HepG2 (cell line): ENCODE data around the gene PTPRM. TPM values are rescaled to one million over a fixed set of nuclear protein-coding genes. Genes with fewer than 3 reads are reported as not detected.

Experiments
- ATAC-seq: fragments of 200-7000 bp; cut with Tn5 transposase; 3 replicates; pipeline ENCODE4 v1.9.1; 2020; ENCODE audit warnings: mild to moderate bottlenecking, moderate library complexity
- BruUV-seq: library from RNA; stranded (reverse); fragments of 400-500 nt; replicated peaks from 2 replicates; lab custom pipeline; 2021; lab: Mats Ljungman, UMichigan
- CTCF ChIA-PET: fragments of 300-600 bp; formaldehyde crosslinking; extraction: SDS; loops from one replicate; lab custom pipeline; 2021; ENCODE audit warnings: low total read pairs, inconsistent platforms, low intra/inter-chr PET ratio; lab: Yijun Ruan, JAX
- POLR2A ChIA-PET: fragments of 350-600 bp; sonication (Branson Sonifier 250); formaldehyde crosslinking; loops from one replicate; lab custom pipeline; 2020; ENCODE audit warnings: antibody characterized with exemption, inconsistent platforms; lab: Yijun Ruan, JAX
- DNase-seq: peaks from one replicate; pipeline ENCODE4 v3.0.0-alpha.2; 2015; ENCODE audit warnings: low spot score
- FAIRE-seq: peaks from 3 replicates; lab custom pipeline; 2011; peaks lifted over from hg19 to GRCh38; lab: Jason Lieb, UNC
- H2AFZ ChIP-seq: one replicate; pipeline ENCODE4 v1.6.1; 2011; ENCODE audit warnings: low read length, inconsistent platforms
- H3K27ac ChIP-seq: fragments of 300-600 bp; 3 replicates; pipeline ENCODE4 v1.8.0; 2011; ENCODE audit warnings: mixed run types, mild to moderate bottlenecking, mixed read lengths, low read length, inconsistent platforms; ENCODE audit not compliant: insufficient read depth; ENCODE audit errors: extremely low read length
- H3K27me3 ChIP-seq, 2 experiments: fragments of 200-600 bp in 1 of 2; 2 replicates in 1 of 2; 3 replicates in 1 of 2; pipeline versions ENCODE4 v1.6.0 to v1.8.0; 2011; ENCODE audit warnings: low read length in 2 of 2, mild to moderate bottlenecking in 2 of 2, moderate library complexity in 2 of 2, inconsistent platforms in 1 of 2; ENCODE audit not compliant: insufficient read depth in 2 of 2, control insufficient read depth in 1 of 2
- H3K36me3 ChIP-seq, 2 experiments: fragments of 200-600 bp in 1 of 2; replicated peaks in 1 of 2; 2 replicates in 1 of 2; 3 replicates in 1 of 2; pipeline versions ENCODE4 v1.5.1 to v1.8.0; 2011; ENCODE audit warnings: low read length in 2 of 2, inconsistent platforms in 1 of 2; ENCODE audit not compliant: insufficient read depth in 2 of 2, control insufficient read depth in 1 of 2
- H3K4me1 ChIP-seq: 2 replicates; pipeline ENCODE4 v1.5.1; 2012; ENCODE audit warnings: low read length, inconsistent platforms; ENCODE audit not compliant: insufficient read depth
- H3K4me2 ChIP-seq: 2 replicates; pipeline ENCODE4 v1.6.0; 2011; ENCODE audit warnings: low read depth, low read length, inconsistent platforms
- H3K4me3 ChIP-seq, 3 experiments: fragments of 200-600 bp in 1 of 3; sonication (generic), shearing (Covaris generic) in 1 of 3; replicated peaks in 1 of 3; 2 replicates each; pipeline ENCODE4 v1.5.1; 2011 to 2016; ENCODE audit warnings: low read length in 3 of 3, inconsistent platforms in 2 of 3, low read depth in 2 of 3, mild to moderate bottlenecking in 2 of 3, control low read depth in 1 of 3, mixed read lengths in 1 of 3; ENCODE audit not compliant: insufficient read depth in 1 of 3
- H3K79me2 ChIP-seq: one replicate; pipeline ENCODE4 v1.6.1; 2011; ENCODE audit warnings: low read length, inconsistent platforms; ENCODE audit not compliant: insufficient read depth
- H3K9ac ChIP-seq: 2 replicates; pipeline ENCODE4 v1.6.0; 2011; ENCODE audit warnings: mild to moderate bottlenecking, low read depth, low read length, inconsistent platforms; ENCODE audit not compliant: insufficient read depth
- H3K9me3 ChIP-seq: 2 replicates; pipeline ENCODE4 v1.5.1; 2012; ENCODE audit warnings: mild to moderate bottlenecking, low read length
- H4K20me1 ChIP-seq: 2 replicates; pipeline ENCODE4 v1.6.0; 2011; ENCODE audit warnings: inconsistent platforms, mild to moderate bottlenecking, low read length, moderate library complexity; ENCODE audit not compliant: insufficient read depth
- ASH2L ChIP-seq: fragments of 300-600, 200-600 bp; sonication (generic); IDR thresholded peaks from 2 replicates; pipeline ENCODE4 v1.7.0; 2017; ENCODE audit warnings: low read depth, mild to moderate bottlenecking, moderate library complexity, mixed read lengths, low read length; ENCODE audit not compliant: insufficient read length
- CENPBD1 ChIP-seq: sonication (generic); formaldehyde crosslinking; IDR thresholded peaks from 2 replicates; pipeline ENCODE4 v1.8.0; 2022; ENCODE audit warnings: missing genetic modification reagents, low read depth, mild to moderate bottlenecking, borderline replicate concordance
- CREB1 ChIP-seq, 2 experiments: fragments of 450-650 bp in 1 of 2; IDR thresholded peaks; 2 replicates each; pipeline ENCODE4 v1.6.1; 2016 to 2017; ENCODE audit warnings: control low read depth in 1 of 2, mild to moderate bottlenecking in 1 of 2, missing compliant biosample characterization in 1 of 2, missing genetic modification characterization in 1 of 2
- DMTF1 ChIP-seq: sonication (generic); formaldehyde crosslinking; IDR thresholded peaks from 2 replicates; pipeline ENCODE4 v1.4.0; 2020; ENCODE audit warnings: mild to moderate bottlenecking, missing genetic modification reagents
- KDM5B ChIP-seq: sonication (generic); formaldehyde crosslinking; IDR thresholded peaks from 2 replicates; pipeline ENCODE4 v1.4.0; 2020; ENCODE audit warnings: missing genetic modification reagents, mild to moderate bottlenecking, borderline replicate concordance
- NONO ChIP-seq, 2 experiments: fragments of 450-650 bp in 1 of 2; sonication (generic) in 1 of 2; formaldehyde crosslinking in 1 of 2; IDR thresholded peaks in 1 of 2; conservative IDR thresholded peaks in 1 of 2; 2 replicates each; pipeline versions ENCODE4 v1.6.1 to v1.8.0; 2017 to 2022; ENCODE audit warnings: mild to moderate bottlenecking in 1 of 2, missing genetic modification reagents in 1 of 2, moderate library complexity in 1 of 2
- POLR2G ChIP-seq: fragments of 200-400 bp; formaldehyde crosslinking; IDR thresholded peaks from 2 replicates; pipeline ENCODE4 v1.6.1; 2018; ENCODE audit warnings: mild to moderate bottlenecking, low read depth, low read length, moderate library complexity
- RNF219 ChIP-seq: sonication (generic); formaldehyde crosslinking; IDR thresholded peaks from 2 replicates; pipeline ENCODE4 v1.5.0; 2020; ENCODE audit warnings: mild to moderate bottlenecking, missing genetic modification reagents
- ZC3H4 ChIP-seq: sonication (generic); formaldehyde crosslinking; IDR thresholded peaks from 2 replicates; pipeline ENCODE4 v1.4.0; 2020; ENCODE audit warnings: missing genetic modification reagents, borderline replicate concordance
- ZNF142 ChIP-seq: sonication (generic); formaldehyde crosslinking; IDR thresholded peaks from 2 replicates; pipeline ENCODE4 v1.4.0; 2020; ENCODE audit warnings: missing genetic modification reagents
- ZNF354B ChIP-seq: sonication (generic); formaldehyde crosslinking; IDR thresholded peaks from 2 replicates; pipeline ENCODE4 v1.8.0; 2022; ENCODE audit warnings: mild to moderate bottlenecking, missing genetic modification reagents
- ZNF607 ChIP-seq: sonication (generic); formaldehyde crosslinking; IDR thresholded peaks from 2 replicates; pipeline ENCODE4 v1.5.1; 2020; ENCODE audit warnings: missing genetic modification reagents, mild to moderate bottlenecking, borderline replicate concordance
- WGBS: methylation state at CpG from one replicate; pipeline ENCODE4 v1.1.6; 2017; ENCODE audit warnings: low lambda C conversion rate; 5-methylcytosine and 5-hydroxymethylcytosine counted together
- in situ Hi-C: cut with HindIII; loops from 2 replicates; pipeline ENCODE4 v1.10.0; 2017; ENCODE audit warnings: low pct_unique_long_range_greater_than_20kb; ENCODE audit not compliant: extremely low pct_ligation_motif_present
- intact Hi-C: fragments of 100-400 bp; cut with micrococcal nuclease; formaldehyde crosslinking; loops from one replicate; pipeline ENCODE4 v1.10.0; 2022; ENCODE audit not compliant: unreplicated experiment
- polyA plus RNA-seq, 8 experiments: library from polyadenylated mRNA; depleted of rRNA in 3 of 8; stranded (reverse) in 7 of 8; unstranded in 1 of 8; fragments of >200 nt; fragmentation: Illumina TruSeq in 4 of 8; extraction: Trizol in 4 of 8; gene quantifications; 2 replicates each; pipeline versions ENCODE4 v1.2.1 to v1.2.3, GENCODE V29; 2011 to 2016; ENCODE audit warnings: low read depth in 4 of 8, missing spikeins in 1 of 8, mixed read lengths in 1 of 8; ENCODE audit not compliant: insufficient read depth in 1 of 8
- total RNA-seq, 5 experiments: library from RNA; depleted of rRNA; stranded (reverse); fragments of >200 nt; fragmentation: Illumina TruSeq; extraction: Trizol; gene quantifications; 2 replicates each; pipeline ENCODE4 v1.2.3, GENCODE V29; 2016; ENCODE audit warnings: low read depth in 1 of 5

The PTPRM gene
- total and polyA plus RNA-seq, 2 of the 13 experiments (the other 11 are each of a cell fraction or from before 2014, with no cell fraction given): 12.6 to 108 TPM

- no peak for TF ChIP-seq DMTF1 (CRISPR knock-in tag)
- TF ChIP-seq ASH2L: no peak
- no peak for TF ChIP-seq KDM5B (CRISPR knock-in tag)
- TF ChIP-seq ZNF142 (CRISPR knock-in tag): no peak
- no peak for TF ChIP-seq ZC3H4
- no peak for TF ChIP-seq CENPBD1
- TF ChIP-seq RNF219 (CRISPR knock-in tag): no peak
- TF ChIP-seq ZNF354B (CRISPR knock-in tag): no peak
- TF ChIP-seq NONO (IDR thresholded peaks at IDR 0.05): no peak
- no peak for TF ChIP-seq NONO (CRISPR knock-in tag; conservative IDR thresholded peaks at IDR 0.05)
- no peak for TF ChIP-seq ZNF607 (CRISPR knock-in tag)
- no peak for TF ChIP-seq POLR2G
- no peak for TF ChIP-seq CREB1 (IDR thresholded peaks at IDR 0.05)
- TF ChIP-seq CREB1 (CRISPR knock-in tag; IDR thresholded peaks at IDR 0.05): no peak
- Histone ChIP-seq H2AFZ (no peak overlapping the region), H3K9me3 (no peaks in the 10 kb centered on the region), H3K27ac (no peak overlapping the region), H4K20me1 (no peaks in the 10 kb centered on the region), H3K4me3 (no peak overlapping the region), H3K27me3 (no peaks in the 10 kb centered on the region), H3K36me3 (no peaks in the 10 kb centered on the region), H3K9ac (no peak overlapping the region), H3K4me2 (no peak overlapping the region), H3K4me1 (peaks cover 16% of the 10 kb centered on the region), H3K79me2 (no peaks in the 10 kb centered on the region)
- FAIRE-seq (no peak), DNase-seq (no peak), ATAC-seq (no peak)
- intact Hi-C loops (no loop called here), in situ Hi-C loops (no loop called here)
- 100% methylated on average over 1 of the region's 1 CpG for WGBS
- POLR2A ChIA-PET: no interaction called here
- BruUV-seq: no TSS peak
- CTCF ChIA-PET: no interaction called here
Observed at GRCh38 chr18:8121101-8121500, 554.0 kb downstream of the PTPRM start.
